Thyroid gland (tissue), 4 donors: ENCODE data around the gene PIGL.

Experiments used
- POLR2A ChIP-seq, 2 donors: fragments of 450-650 bp; IDR thresholded peaks; one replicate each; pipeline ENCODE4 v1.6.1; 2017; ENCODE audit warnings: antibody characterized with exemption in 2 of 2, mild to moderate bottlenecking in 2 of 2, moderate library complexity in 1 of 2
- TF ChIP-seq, protein P1 (sequence below), 6 experiments: fragments of 200-600 bp in 3 of 6; fragments of 450-650 bp in 3 of 6; sonication (generic) in 3 of 6; IDR thresholded peaks; one replicate each; pipeline ENCODE4 v1.5.1; 2016 to 2019; ENCODE audit warnings: antibody characterized with exemption in 6 of 6, mild to moderate bottlenecking in 2 of 6, inconsistent platforms in 1 of 6, moderate library complexity in 1 of 6

DNA sequence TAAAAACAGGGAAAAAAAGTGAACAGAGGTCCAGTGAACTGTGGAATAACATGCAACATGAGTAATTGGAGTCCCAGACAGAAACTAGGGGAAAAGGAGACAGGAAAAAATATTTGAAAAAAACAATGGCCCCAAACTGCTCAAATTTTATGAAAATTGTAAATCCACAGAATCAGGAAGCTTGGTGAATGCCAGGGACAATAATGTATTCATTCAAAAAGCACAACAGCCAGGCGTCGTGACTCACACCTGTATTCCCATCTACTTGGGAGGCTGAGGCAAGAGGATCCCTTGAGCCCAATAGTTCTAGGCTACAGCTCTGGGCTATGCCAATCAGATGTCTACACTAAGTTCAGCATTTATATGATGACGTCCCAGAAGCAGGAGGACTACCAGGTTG is 25.4 kb upstream of the PIGL start:
- TF ChIP-seq, protein P1, sequence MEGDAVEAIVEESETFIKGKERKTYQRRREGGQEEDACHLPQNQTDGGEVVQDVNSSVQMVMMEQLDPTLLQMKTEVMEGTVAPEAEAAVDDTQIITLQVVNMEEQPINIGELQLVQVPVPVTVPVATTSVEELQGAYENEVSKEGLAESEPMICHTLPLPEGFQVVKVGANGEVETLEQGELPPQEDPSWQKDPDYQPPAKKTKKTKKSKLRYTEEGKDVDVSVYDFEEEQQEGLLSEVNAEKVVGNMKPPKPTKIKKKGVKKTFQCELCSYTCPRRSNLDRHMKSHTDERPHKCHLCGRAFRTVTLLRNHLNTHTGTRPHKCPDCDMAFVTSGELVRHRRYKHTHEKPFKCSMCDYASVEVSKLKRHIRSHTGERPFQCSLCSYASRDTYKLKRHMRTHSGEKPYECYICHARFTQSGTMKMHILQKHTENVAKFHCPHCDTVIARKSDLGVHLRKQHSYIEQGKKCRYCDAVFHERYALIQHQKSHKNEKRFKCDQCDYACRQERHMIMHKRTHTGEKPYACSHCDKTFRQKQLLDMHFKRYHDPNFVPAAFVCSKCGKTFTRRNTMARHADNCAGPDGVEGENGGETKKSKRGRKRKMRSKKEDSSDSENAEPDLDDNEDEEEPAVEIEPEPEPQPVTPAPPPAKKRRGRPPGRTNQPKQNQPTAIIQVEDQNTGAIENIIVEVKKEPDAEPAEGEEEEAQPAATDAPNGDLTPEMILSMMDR (IDR thresholded peaks at IDR 0.05) = no peak
- no peak for TF ChIP-seq POLR2A (IDR thresholded peaks at IDR 0.05)
